HFFc6 (cell line): ENCODE measurements around the gene C7orf57. TPM values are rescaled to one million over a fixed set of nuclear protein-coding genes. Genes with fewer than 3 reads are reported as not detected.

Source experiments
- DNase-seq: peaks from one replicate; pipeline ENCODE4 v3.0.0-alpha.2; 2018
- H3K27ac Mint-ChIP-seq: 2 replicates; pipeline ENCODE4 v1.8.0; 2020; ENCODE audit warnings: mild to moderate bottlenecking, mixed read lengths
- H3K27me3 Mint-ChIP-seq: 2 replicates; pipeline ENCODE4 v1.8.0; 2021; ENCODE audit warnings: mild to moderate bottlenecking, moderate library complexity, mixed read lengths; ENCODE audit not compliant: insufficient read depth
- H3K36me3 Mint-ChIP-seq: 2 replicates; pipeline ENCODE4 v1.8.0; 2021; ENCODE audit warnings: low read depth, mixed read lengths
- H3K4me1 Mint-ChIP-seq: 2 replicates; pipeline ENCODE4 v1.8.0; 2020; ENCODE audit warnings: low read depth, mixed read lengths
- H3K4me3 Mint-ChIP-seq: 2 replicates; pipeline ENCODE4 v1.8.0; 2020; ENCODE audit warnings: mild to moderate bottlenecking, moderate library complexity, mixed read lengths
- H3K9me3 Mint-ChIP-seq: 2 replicates; pipeline ENCODE4 v1.8.0; 2020; ENCODE audit warnings: mild to moderate bottlenecking, mixed read lengths
- CTCF ChIP-seq: fragments of 200-600 bp; sonication (generic); IDR thresholded peaks from 2 replicates; pipeline ENCODE4 v1.5.0; 2021; ENCODE audit warnings: antibody characterized with exemption, mild to moderate bottlenecking
- total RNA-seq, 6 experiments: library from RNA; stranded (reverse); fragmentation: NEBNext Ultra II Directional; extraction: Animal tissue kit (Norgen Biotek cat#: 25700); gene quantifications; 2 replicates in 1 of 6; 3 replicates in 5 of 6; pipeline ENCODE4 v1.2.3, GENCODE V29; 2021

The C7orf57 gene
- total RNA-seq, 6 experiments from 2014 or later = 0.14 TPM; not detected in 5

- peak; percentile 99 for DNase-seq
- Mint-ChIP-seq H3K4me3 (peak overlapping the region; percentile 63), H3K27me3 (peaks cover 4% of the 10 kb centered on the region; the same call in 1 of the 2 replicates), H3K4me1 (peaks cover 62% of the 10 kb centered on the region), H3K9me3 (no peaks in the 10 kb centered on the region), H3K36me3 (no peaks in the 10 kb centered on the region), H3K27ac (peak overlapping the region; percentile 95)
- TF ChIP-seq CTCF = no peak
Observed at GRCh38 chr7:48084727-48085432, 49.5 kb downstream of the C7orf57 start.

- no peak for DNase-seq
- no peaks in the 10 kb centered on the region for H3K9me3 Mint-ChIP-seq
- H3K27me3 Mint-ChIP-seq = peaks cover 5% of the 10 kb centered on the region
- H3K4me1 Mint-ChIP-seq = peaks cover 67% of the 10 kb centered on the region
- H3K4me3 Mint-ChIP-seq = peak overlapping the region; percentile 63
- peaks cover 3% of the 10 kb centered on the region for H3K36me3 Mint-ChIP-seq
- TF ChIP-seq CTCF = no peak
- peak overlapping the region; percentile 95 for H3K27ac Mint-ChIP-seq
Observed at GRCh38 chr7:48085433-48085791, 50.1 kb downstream of the C7orf57 start.

- Mint-ChIP-seq H3K36me3 (peaks cover 8% of the 10 kb centered on the region), H3K27me3 (peaks cover 5% of the 10 kb centered on the region), H3K4me1 (peaks cover 72% of the 10 kb centered on the region), H3K4me3 (no peak overlapping the region), H3K9me3 (no peaks in the 10 kb centered on the region), H3K27ac (peak overlapping the region; percentile 95)
- no peak for DNase-seq
- TF ChIP-seq CTCF = no peak
Observed at GRCh38 chr7:48085942-48086341, 50.6 kb downstream of the C7orf57 start.

GRCh38 chr7:48087349-48087748, 52.0 kb downstream of the C7orf57 start:
- DNase-seq = peak; percentile 78
- peaks cover 85% of the 10 kb centered on the region for H3K4me1 Mint-ChIP-seq

GRCh38 chr7:48088559-48089045, 53.3 kb downstream of the C7orf57 start:
- H3K27ac Mint-ChIP-seq = peak overlapping the region; percentile 95
- no peaks in the 10 kb centered on the region for H3K9me3 Mint-ChIP-seq
- no peak for TF ChIP-seq CTCF
- peak; percentile 95 for DNase-seq
- peaks cover 5% of the 10 kb centered on the region for H3K27me3 Mint-ChIP-seq
- peaks cover 23% of the 10 kb centered on the region for H3K36me3 Mint-ChIP-seq
- peaks cover 78% of the 10 kb centered on the region for H3K4me1 Mint-ChIP-seq
- peak overlapping the region; percentile 93 for H3K4me3 Mint-ChIP-seq

More at GRCh38 chr7:48087349-48087748, 52.0 kb downstream of the C7orf57 start:
- no peaks in the 10 kb centered on the region for H3K9me3 Mint-ChIP-seq
- TF ChIP-seq CTCF = peak; percentile 62
- H3K27ac Mint-ChIP-seq = peak overlapping the region; percentile 95
- peaks cover 5% of the 10 kb centered on the region for H3K27me3 Mint-ChIP-seq
- H3K36me3 Mint-ChIP-seq = peaks cover 21% of the 10 kb centered on the region
- peak overlapping the region; percentile 85 for H3K4me3 Mint-ChIP-seq
